ENCODE data around the gene C1orf116.

- no peak for TF ChIP-seq POLR2A (IDR thresholded peaks at IDR 0.05)
- TF ChIP-seq, protein P1, sequence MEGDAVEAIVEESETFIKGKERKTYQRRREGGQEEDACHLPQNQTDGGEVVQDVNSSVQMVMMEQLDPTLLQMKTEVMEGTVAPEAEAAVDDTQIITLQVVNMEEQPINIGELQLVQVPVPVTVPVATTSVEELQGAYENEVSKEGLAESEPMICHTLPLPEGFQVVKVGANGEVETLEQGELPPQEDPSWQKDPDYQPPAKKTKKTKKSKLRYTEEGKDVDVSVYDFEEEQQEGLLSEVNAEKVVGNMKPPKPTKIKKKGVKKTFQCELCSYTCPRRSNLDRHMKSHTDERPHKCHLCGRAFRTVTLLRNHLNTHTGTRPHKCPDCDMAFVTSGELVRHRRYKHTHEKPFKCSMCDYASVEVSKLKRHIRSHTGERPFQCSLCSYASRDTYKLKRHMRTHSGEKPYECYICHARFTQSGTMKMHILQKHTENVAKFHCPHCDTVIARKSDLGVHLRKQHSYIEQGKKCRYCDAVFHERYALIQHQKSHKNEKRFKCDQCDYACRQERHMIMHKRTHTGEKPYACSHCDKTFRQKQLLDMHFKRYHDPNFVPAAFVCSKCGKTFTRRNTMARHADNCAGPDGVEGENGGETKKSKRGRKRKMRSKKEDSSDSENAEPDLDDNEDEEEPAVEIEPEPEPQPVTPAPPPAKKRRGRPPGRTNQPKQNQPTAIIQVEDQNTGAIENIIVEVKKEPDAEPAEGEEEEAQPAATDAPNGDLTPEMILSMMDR (IDR thresholded peaks at IDR 0.05) = no peak
Observed at GRCh38 chr1:206992790-206993189, 39.8 kb downstream of the C1orf116 start.
